Aorta (tissue), 5 donors: ENCODE measurements around the gene PELI2. TPM values are rescaled to one million over a fixed set of nuclear protein-coding genes. Genes with fewer than 3 reads are reported as not detected.

Experiments
- ATAC-seq: fragments of 200-7000 bp; cut with Tn5 transposase; one replicate; pipeline ENCODE4 v1.9.1; 2022; ENCODE audit warnings: moderate library complexity; ENCODE audit not compliant: low FRiP score
- DNase-seq, 2 donors: peaks; one replicate each; pipeline ENCODE4 v3.0.0-alpha.2; 2020
- H3K27ac ChIP-seq, 2 donors: one replicate each; pipeline ENCODE4 v1.5.1; 2013; ENCODE audit warnings: low read length in 2 of 2, mild to moderate bottlenecking in 2 of 2, moderate library complexity in 2 of 2, control low read depth in 1 of 2, inconsistent platforms in 1 of 2, low read depth in 1 of 2
- H3K27me3 ChIP-seq, 2 donors: one replicate each; pipeline ENCODE4 v1.6.1; 2013; ENCODE audit warnings: control low read depth in 1 of 2, low read length in 1 of 2, mild to moderate bottlenecking in 1 of 2, moderate library complexity in 1 of 2; ENCODE audit not compliant: insufficient read depth in 2 of 2, control insufficient read depth in 1 of 2
- H3K36me3 ChIP-seq, 2 donors: one replicate each; pipeline ENCODE4 v1.6.1; 2013; ENCODE audit warnings: control low read depth in 1 of 2, low read length in 1 of 2, mild to moderate bottlenecking in 1 of 2; ENCODE audit not compliant: insufficient read depth in 2 of 2, control insufficient read depth in 1 of 2
- H3K4me1 ChIP-seq, 2 donors: one replicate each; pipeline ENCODE4 v1.6.1; 2013; ENCODE audit warnings: low read length in 2 of 2, control low read depth in 1 of 2, mild to moderate bottlenecking in 1 of 2, moderate library complexity in 1 of 2; ENCODE audit not compliant: insufficient read depth in 2 of 2, control insufficient read depth in 1 of 2
- H3K4me3 ChIP-seq, 2 donors: one replicate each; pipeline ENCODE4 v1.5.1; 2013; ENCODE audit warnings: low read length in 2 of 2, control low read depth in 1 of 2, mild to moderate bottlenecking in 1 of 2
- H3K9me3 ChIP-seq: one replicate; pipeline ENCODE4 v1.6.1; 2013; ENCODE audit warnings: mild to moderate bottlenecking, low read length; ENCODE audit not compliant: control insufficient read depth
- WGBS, 2 donors: extraction: QIAGEN DNeasy Blood & Tissue Kit; methylation state at CpG; one replicate each; pipeline ENCODE4 v1.1.7; 2013; 5-methylcytosine and 5-hydroxymethylcytosine counted together
- intact Hi-C, 2 donors: fragments of 100-400 bp; cut with DNase I; formaldehyde crosslinking; loops; one replicate each; pipeline versions ENCODE4 v1.14.2 to v1.15.0; 2022
- polyA plus RNA-seq, 2 donors: library from polyadenylated mRNA; stranded (reverse); fragments of 200-250 nt; gene quantifications; one replicate each; pipeline ENCODE4 v1.2.3, GENCODE V29; 2013
- total RNA-seq, 2 donors: library from RNA; stranded (reverse); fragmentation: NEBNext Ultra II Directional; extraction: Animal tissue kit (Norgen Biotek cat#: 25700); gene quantifications; one replicate each; pipeline ENCODE4 v1.2.1, GENCODE V29; 2021
- donor health status: healthy with polysubstance abuse.
- donor health status: Bipolar disorder and iron deficiency.
- donor health status: DM: no; HTN: no; CAD: no.
- donor health status: DM: no; HTN: no; CAD: no.
- donor health status: DM: yes; HTN: yes; CAD: no.

PELI2 gene
- total and polyA plus RNA-seq, 4 donors: 3.6 to 22.8 (median 14.6) TPM

DNA sequence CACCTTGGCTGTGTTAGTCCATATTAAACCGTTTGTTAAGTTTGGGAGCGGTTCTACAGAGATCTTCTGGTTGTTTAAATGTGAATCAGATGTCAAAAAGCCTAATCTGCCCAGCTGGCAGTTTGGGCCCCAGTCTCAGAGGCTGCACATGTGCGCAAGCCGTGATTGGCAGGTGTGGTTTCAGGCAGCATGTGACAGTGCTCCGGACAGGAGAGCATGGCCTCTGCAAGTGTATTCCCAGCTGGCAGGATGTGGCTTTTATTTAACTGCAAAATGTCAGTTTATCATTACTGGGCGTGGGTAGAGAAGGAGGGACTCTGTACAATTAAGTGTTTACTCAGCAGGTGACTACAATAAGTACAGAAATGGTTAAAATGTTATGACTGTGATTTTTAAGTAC lies 77.5 kb downstream of the PELI2 start:
- Histone ChIP-seq H3K27me3 (no peaks in the 10 kb centered on the region), H3K36me3 (no peaks in the 10 kb centered on the region), H3K9me3 (no peaks in the 10 kb centered on the region), H3K4me3 (no peak overlapping the region), H3K4me1 (peaks cover 0 to 1% of the 10 kb centered on the region in 2 donors), H3K27ac (no peak overlapping the region)
- WGBS, 2 donors: 87 to 94% methylated on average over 6 of the region's 6 CpGs
- DNase-seq: no peak
- intact Hi-C loops: no loop called here
- ATAC-seq: no peak

DNA sequence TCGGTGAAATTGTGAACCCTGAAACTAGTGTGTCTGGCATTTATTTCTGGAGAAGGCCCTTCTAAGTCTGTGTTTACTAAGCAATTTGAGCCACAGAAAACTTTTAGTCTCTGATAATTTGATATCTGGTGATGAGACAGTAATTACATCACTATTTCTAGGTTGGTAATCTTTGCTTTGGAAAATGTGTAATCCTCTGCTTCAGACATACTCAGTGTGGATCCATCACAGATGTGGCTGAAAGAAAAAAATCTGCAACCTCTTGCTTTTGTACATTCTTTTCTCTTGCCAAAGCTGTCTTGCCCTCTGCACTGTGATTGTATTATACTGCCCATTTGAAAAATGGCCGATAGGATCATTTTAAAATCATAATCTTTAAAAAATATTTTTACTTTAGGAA lies 78.1 kb downstream of the PELI2 start:
- WGBS, 2 donors: 77 to 78% methylated on average over 2 of the region's 2 CpGs
- H3K4me3 ChIP-seq: no peak overlapping the region
- intact Hi-C loops: no loop called here
- DNase-seq (no peak), ATAC-seq (no peak)
- H3K9me3 ChIP-seq: no peaks in the 10 kb centered on the region
- no peak overlapping the region for H3K27ac ChIP-seq
- H3K36me3 ChIP-seq: no peaks in the 10 kb centered on the region
- H3K4me1 ChIP-seq: peaks cover 0 to 1% of the 10 kb centered on the region in 2 donors
- no peaks in the 10 kb centered on the region for H3K27me3 ChIP-seq

DNA sequence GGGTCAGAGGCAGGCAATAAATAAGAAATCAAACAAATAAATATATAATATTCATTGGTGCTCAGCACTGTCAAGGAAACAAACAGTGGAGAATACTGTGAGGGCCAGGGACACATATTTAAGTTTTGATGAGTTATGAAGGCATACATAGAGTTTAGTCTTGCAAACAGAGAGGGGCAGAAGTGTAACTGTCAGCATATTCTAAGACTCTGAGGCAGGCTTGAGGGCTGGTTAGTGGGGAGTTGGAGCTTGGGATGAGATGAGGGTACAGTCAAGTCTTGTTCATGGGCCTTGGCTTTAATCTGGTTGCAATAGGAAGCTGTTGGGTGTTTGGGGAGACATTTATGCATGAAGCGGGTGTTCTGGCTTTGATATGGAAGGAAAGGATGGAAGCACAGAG lies 78.9 kb downstream of the PELI2 start:
- DNase-seq: no peak
- peaks cover 0 to 1% of the 10 kb centered on the region in 2 donors for H3K4me1 ChIP-seq

DNA sequence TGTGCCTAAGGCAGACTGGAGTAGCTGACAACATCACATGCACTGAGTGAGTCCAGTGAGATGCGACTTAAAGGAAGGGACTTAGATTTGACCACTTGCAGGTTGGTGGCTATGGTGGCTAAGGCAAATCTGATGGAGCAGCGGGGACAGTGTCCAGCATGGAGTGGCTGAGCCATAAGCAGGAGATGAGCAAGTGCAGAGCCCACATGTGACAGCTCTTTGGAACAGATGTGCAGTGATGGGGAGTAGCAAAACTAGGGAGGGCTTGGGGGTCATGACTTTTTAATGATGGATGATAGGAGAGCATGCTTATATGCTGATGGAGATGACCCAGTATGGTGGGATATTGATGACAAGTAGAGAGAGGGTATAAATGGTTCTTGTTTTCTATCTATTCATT lies 80.2 kb downstream of the PELI2 start:
- intact Hi-C loops: no loop called here
- Histone ChIP-seq H3K27me3 (no peaks in the 10 kb centered on the region), H3K36me3 (no peaks in the 10 kb centered on the region), H3K27ac (peak overlapping the region in 1 of 2 donors; percentile 74), H3K4me3 (no peak overlapping the region), H3K4me1 (peaks cover 0 to 1% of the 10 kb centered on the region in 2 donors), H3K9me3 (peaks cover 1% of the 10 kb centered on the region)
- DNase-seq (no peak), ATAC-seq (peak; percentile 24)
- WGBS, 2 donors: 98 to 99% methylated on average over 2 of the region's 2 CpGs

More for the DNA sequence above, 78.9 kb downstream of the PELI2 start:
- Histone ChIP-seq H3K9me3 (no peaks in the 10 kb centered on the region), H3K4me3 (no peak overlapping the region), H3K36me3 (no peaks in the 10 kb centered on the region), H3K27me3 (no peaks in the 10 kb centered on the region), H3K27ac (no peak overlapping the region)
- 100% methylated on average over 1 of the region's 1 CpG for WGBS, 2 donors
- intact Hi-C loops: no loop called here
- ATAC-seq: no peak

DNA sequence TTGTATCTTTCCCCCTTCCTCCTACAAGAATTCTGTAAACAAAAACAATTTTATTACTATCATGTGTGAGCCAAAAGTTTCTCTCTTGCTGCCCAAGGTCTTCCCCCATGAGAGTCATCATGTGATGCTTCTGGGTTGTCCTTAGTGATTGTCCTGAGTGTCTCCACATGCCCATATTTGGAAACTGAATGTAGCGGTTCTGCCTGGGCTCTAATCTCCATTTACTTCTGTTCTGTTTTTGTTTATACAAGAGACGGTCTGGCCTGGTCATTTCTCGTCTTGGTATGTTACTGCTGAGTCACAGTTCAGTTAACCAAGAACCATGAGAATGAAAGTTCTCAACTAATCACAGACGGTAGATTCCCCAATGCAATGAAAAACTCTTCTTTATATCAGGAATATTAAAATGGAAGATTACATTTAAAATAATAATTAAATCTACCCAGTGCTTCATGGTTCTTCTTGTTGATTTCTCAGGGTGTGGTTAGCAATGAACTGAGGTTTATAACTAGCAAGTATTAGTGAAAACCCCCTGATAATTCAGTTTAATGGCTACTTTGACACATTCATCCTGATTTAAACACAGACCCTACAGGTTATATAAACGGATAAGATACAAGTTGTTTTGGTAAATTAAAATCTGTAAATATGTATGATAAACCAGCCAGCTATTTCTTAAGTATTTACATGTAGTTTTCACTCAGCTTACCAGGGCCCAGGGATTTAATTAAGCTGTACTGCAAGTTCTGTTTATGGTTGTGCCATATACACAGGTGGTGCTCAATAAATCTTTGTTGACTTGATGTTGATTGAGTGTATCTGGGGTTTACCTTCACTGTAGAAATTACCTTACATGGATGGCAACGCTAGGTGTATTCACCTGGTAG lies 81.1 kb downstream of the PELI2 start:
- Histone ChIP-seq H3K4me1 (peaks cover 0 to 1% of the 10 kb centered on the region in 2 donors), H3K36me3 (no peaks in the 10 kb centered on the region), H3K4me3 (no peak overlapping the region), H3K9me3 (peaks cover 1% of the 10 kb centered on the region), H3K27ac (no peak overlapping the region), H3K27me3 (no peaks in the 10 kb centered on the region)
- intact Hi-C loops: no loop called here
- no peak for DNase-seq
- WGBS, 2 donors: 33 to 38% methylated on average over 6 of the region's 6 CpGs
- ATAC-seq: peak; percentile 85

DNA sequence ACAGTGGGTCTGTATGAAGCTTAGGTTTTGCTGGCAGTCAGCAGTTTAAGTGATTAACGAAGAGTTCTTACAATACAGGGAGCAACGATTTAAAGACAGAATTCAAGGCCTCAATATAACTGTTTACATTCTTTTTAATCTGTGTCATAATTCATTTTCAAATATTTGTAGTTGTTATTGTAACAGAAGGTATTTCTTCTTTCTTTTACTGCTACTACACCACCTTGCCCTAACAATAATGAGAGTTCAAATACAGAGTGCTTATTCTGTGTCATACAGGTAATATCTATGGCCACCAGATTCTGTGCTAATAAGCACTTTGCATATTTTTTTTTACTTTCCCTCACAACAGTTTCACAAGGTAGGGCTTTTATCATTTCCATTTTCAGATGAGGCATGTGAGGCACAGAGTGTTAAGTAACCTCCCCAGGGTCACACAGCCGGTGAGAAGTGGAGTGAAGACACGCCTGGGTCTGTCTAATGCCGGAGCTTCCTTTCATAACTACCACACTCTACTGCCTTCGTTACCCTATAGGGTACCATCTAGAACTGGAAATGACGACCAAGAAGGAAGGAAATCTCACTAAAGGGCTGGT lies 81.9 kb downstream of the PELI2 start:
- DNase-seq (no peak), ATAC-seq (no peak)
- no peaks in the 10 kb centered on the region for H3K27me3 ChIP-seq
- H3K4me3 ChIP-seq: no peak overlapping the region
- H3K9me3 ChIP-seq: peaks cover 1% of the 10 kb centered on the region
- WGBS, 2 donors: 82 to 85% methylated on average over 7 of the region's 7 CpGs
- H3K36me3 ChIP-seq: no peaks in the 10 kb centered on the region
- intact Hi-C loops: no loop called here
- peaks cover 0 to 1% of the 10 kb centered on the region in 2 donors for H3K4me1 ChIP-seq
- no peak overlapping the region for H3K27ac ChIP-seq

DNA sequence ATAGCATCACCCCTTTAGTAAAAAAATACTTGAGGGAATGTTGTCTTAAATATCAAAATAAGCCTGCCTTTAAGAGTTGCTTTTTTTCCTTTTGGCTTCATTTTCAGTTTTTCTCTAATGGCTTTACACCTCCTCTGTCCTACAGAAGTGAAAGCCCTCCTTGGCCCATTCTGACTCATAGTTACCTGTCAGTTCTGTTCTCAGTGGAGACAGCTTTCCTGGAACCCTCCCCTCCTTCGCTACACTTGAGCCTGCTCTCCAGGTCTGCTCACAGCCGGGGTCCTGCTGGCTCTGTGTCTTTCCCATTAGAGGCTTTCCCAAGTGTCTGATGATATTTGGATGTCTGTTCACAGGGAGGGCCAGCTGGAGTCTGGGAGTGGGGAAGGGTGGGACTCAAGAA lies 84.0 kb downstream of the PELI2 start:
- no peak overlapping the region for H3K4me3 ChIP-seq
- intact Hi-C loops: no loop called here
- peaks cover 0 to 2% of the 10 kb centered on the region in 2 donors for H3K4me1 ChIP-seq
- H3K27ac ChIP-seq: no peak overlapping the region
- DNase-seq (no peak), ATAC-seq (no peak)
- no peaks in the 10 kb centered on the region for H3K27me3 ChIP-seq
- 44 to 60% methylated on average over 2 of the region's 2 CpGs for WGBS, 2 donors
- no peaks in the 10 kb centered on the region for H3K36me3 ChIP-seq
- peaks cover 1% of the 10 kb centered on the region for H3K9me3 ChIP-seq

DNA sequence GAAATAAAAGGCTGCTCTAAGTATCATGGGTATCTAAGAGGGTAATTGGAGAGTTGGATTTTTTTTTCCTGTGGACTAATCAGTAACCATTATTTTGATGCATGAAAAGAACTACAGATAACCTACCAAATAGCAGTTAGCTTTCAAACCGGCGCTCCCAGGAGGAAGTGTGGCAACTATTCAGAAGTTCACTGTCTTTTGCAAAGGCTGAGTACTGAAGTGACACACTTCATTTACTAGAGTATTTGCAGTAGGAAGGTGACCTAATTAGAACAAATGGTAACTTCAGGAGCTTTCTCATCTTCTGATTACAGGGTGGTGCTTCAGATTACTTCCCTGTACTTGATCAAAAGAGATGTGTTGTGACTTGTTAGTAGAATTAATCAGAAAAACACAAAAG lies 87.7 kb downstream of the PELI2 start:
- no peak for ATAC-seq
- Histone ChIP-seq H3K4me1 (peaks cover 0 to 4% of the 10 kb centered on the region in 2 donors), H3K4me3 (no peak overlapping the region), H3K36me3 (no peaks in the 10 kb centered on the region), H3K9me3 (peaks cover 1% of the 10 kb centered on the region), H3K27ac (no peak overlapping the region), H3K27me3 (no peaks in the 10 kb centered on the region)
- intact Hi-C loops: no loop called here
- 88% methylated on average over 2 of the region's 2 CpGs for WGBS, 2 donors
- no peak for DNase-seq

DNA sequence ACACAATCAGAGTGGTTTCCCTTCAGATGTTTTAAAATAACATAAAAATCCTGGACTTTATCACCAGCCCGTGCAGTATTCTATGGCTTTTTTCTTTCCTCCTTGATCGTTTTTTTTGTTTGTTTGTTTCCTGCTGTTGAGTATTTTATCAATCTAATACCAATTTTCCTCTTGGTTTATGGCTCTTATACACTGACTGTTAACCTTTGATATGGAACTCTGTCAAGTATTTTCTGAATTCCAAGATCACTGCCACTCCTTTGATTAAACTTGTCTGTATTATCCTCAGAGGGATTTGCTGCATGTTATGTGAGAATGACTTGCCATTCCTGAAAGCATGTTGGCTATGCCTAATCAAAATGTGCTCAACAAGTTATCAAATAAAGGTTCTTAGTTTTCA lies 88.4 kb downstream of the PELI2 start:
- no peak overlapping the region for H3K4me3 ChIP-seq
- no peaks in the 10 kb centered on the region for H3K36me3 ChIP-seq
- no peaks in the 10 kb centered on the region for H3K27me3 ChIP-seq
- H3K9me3 ChIP-seq: peaks cover 1% of the 10 kb centered on the region
- H3K4me1 ChIP-seq: peaks cover 0 to 4% of the 10 kb centered on the region in 2 donors
- H3K27ac ChIP-seq: no peak overlapping the region
- intact Hi-C loops: no loop called here
- WGBS, 2 donors: 14 to 21% methylated on average over 2 of the region's 2 CpGs
- no peak for ATAC-seq
- no peak for DNase-seq
